Liver (tissue), 9 donors: ENCODE results near the gene ZNF438. TPM values are rescaled to one million over a fixed set of nuclear protein-coding genes. Genes with fewer than 3 reads are reported as not detected.

ENCODE experiments used
- DNase-seq: peaks from one replicate; pipeline ENCODE4 v3.0.0-alpha.2; 2017; ENCODE audit warnings: low spot score
- H3K27ac ChIP-seq, 2 donors: one replicate each; pipeline ENCODE4 v1.7.0; 2013; ENCODE audit warnings: inconsistent platforms in 2 of 2, low read length in 2 of 2, control low read depth in 1 of 2, low read depth in 1 of 2, mild to moderate bottlenecking in 1 of 2
- H3K27me3 ChIP-seq, 4 donors: one replicate each; pipeline versions ENCODE4 v1.6.1 to v1.7.0; 2013; ENCODE audit warnings: low read length in 3 of 4, inconsistent platforms in 1 of 4, mild to moderate bottlenecking in 1 of 4, moderate library complexity in 1 of 4; ENCODE audit not compliant: control insufficient read depth in 4 of 4, insufficient read depth in 4 of 4
- H3K36me3 ChIP-seq, 4 donors: one replicate each; pipeline versions ENCODE4 v1.6.1 to v1.7.0; 2013; ENCODE audit warnings: low read length in 3 of 4, mild to moderate bottlenecking in 3 of 4, low read depth in 1 of 4, moderate library complexity in 1 of 4; ENCODE audit not compliant: control insufficient read depth in 4 of 4, insufficient read depth in 3 of 4
- H3K4me1 ChIP-seq, 4 donors: one replicate each; pipeline versions ENCODE4 v1.6.1 to v1.7.0; 2013; ENCODE audit warnings: low read length in 3 of 4, mild to moderate bottlenecking in 3 of 4, moderate library complexity in 1 of 4; ENCODE audit not compliant: control insufficient read depth in 4 of 4, insufficient read depth in 4 of 4
- H3K4me3 ChIP-seq, 3 donors: one replicate each; pipeline versions ENCODE4 v1.6.1 to v1.7.0; 2013; ENCODE audit warnings: low read length in 3 of 3, control low read depth in 1 of 3, low read depth in 1 of 3, mild to moderate bottlenecking in 1 of 3
- H3K9ac ChIP-seq, 2 donors: one replicate each; pipeline ENCODE4 v1.7.0; 2013; ENCODE audit warnings: low read length in 2 of 2, mild to moderate bottlenecking in 2 of 2, moderate library complexity in 2 of 2, control low read depth in 1 of 2, low read depth in 1 of 2
- H3K9me3 ChIP-seq, 4 donors: one replicate each; pipeline versions ENCODE4 v1.6.1 to v1.7.0; 2013; ENCODE audit warnings: low read length in 3 of 4; ENCODE audit not compliant: control insufficient read depth in 4 of 4
- CTCF ChIP-seq: fragments of 150-350 bp; IDR thresholded peaks from 2 replicates; pipeline ENCODE4 v1.5.1; 2017; ENCODE audit warnings: improper control_type of control experiment, low read depth, low read length; ENCODE audit not compliant: missing input control
- EGR1 ChIP-seq, 2 donors: IDR thresholded peaks; 2 replicates each; pipeline ENCODE4 v1.6.1; 2016 to 2018; ENCODE audit warnings: antibody characterized with exemption in 2 of 2, low read depth in 2 of 2
- FOXA1 ChIP-seq: IDR thresholded peaks from 2 replicates; pipeline ENCODE4 v1.6.1; 2016; ENCODE audit warnings: antibody characterized with exemption
- FOXA2 ChIP-seq: IDR thresholded peaks from 2 replicates; pipeline ENCODE4 v1.6.1; 2016; ENCODE audit warnings: antibody characterized with exemption
- GABPA ChIP-seq, 2 donors: IDR thresholded peaks in 1 of 2; conservative IDR thresholded peaks in 1 of 2; 2 replicates each; pipeline ENCODE4 v1.6.1; 2016; ENCODE audit warnings: antibody characterized with exemption in 2 of 2, mild to moderate bottlenecking in 1 of 2, moderate library complexity in 1 of 2
- HNF4A ChIP-seq, 2 donors: conservative IDR thresholded peaks; 2 replicates each; pipeline ENCODE4 v1.6.1; 2016; ENCODE audit warnings: antibody characterized with exemption in 2 of 2, mild to moderate bottlenecking in 2 of 2
- HNF4G ChIP-seq: IDR thresholded peaks from 2 replicates; pipeline ENCODE4 v1.6.1; 2016; ENCODE audit warnings: antibody characterized with exemption
- JUND ChIP-seq, 2 donors: IDR thresholded peaks; 2 replicates each; pipeline ENCODE4 v1.6.1; 2016; ENCODE audit warnings: antibody characterized with exemption in 2 of 2
- MAX ChIP-seq: IDR thresholded peaks from 2 replicates; pipeline ENCODE4 v1.6.1; 2016; ENCODE audit warnings: antibody characterized with exemption
- NR2F2 ChIP-seq: IDR thresholded peaks from 2 replicates; pipeline ENCODE4 v1.6.1; 2016; ENCODE audit warnings: antibody characterized with exemption
- RAD21 ChIP-seq, 2 donors: IDR thresholded peaks; 2 replicates each; pipeline ENCODE4 v1.6.1; 2016; ENCODE audit warnings: antibody characterized with exemption in 2 of 2, mild to moderate bottlenecking in 2 of 2
- REST ChIP-seq: IDR thresholded peaks from 2 replicates; pipeline ENCODE4 v1.6.1; 2016; ENCODE audit warnings: antibody characterized with exemption, mild to moderate bottlenecking
- RXRA ChIP-seq, 2 donors: IDR thresholded peaks; 2 replicates each; pipeline ENCODE4 v1.6.1; 2017 to 2018; ENCODE audit warnings: antibody characterized with exemption in 2 of 2, mild to moderate bottlenecking in 1 of 2
- SP1 ChIP-seq: IDR thresholded peaks from 2 replicates; pipeline ENCODE4 v1.6.1; 2018; ENCODE audit warnings: antibody characterized with exemption, mild to moderate bottlenecking
- TAF1 ChIP-seq: conservative IDR thresholded peaks from 2 replicates; pipeline ENCODE4 v1.6.1; 2016; ENCODE audit warnings: antibody characterized with exemption, mild to moderate bottlenecking
- YY1 ChIP-seq: IDR thresholded peaks from 2 replicates; pipeline ENCODE4 v1.6.1; 2016; ENCODE audit warnings: antibody characterized with exemption, mild to moderate bottlenecking
- ZBTB33 ChIP-seq: IDR thresholded peaks from 2 replicates; pipeline ENCODE4 v1.6.1; 2016; ENCODE audit warnings: antibody characterized with exemption
- WGBS: extraction: QIAGEN DNeasy Blood & Tissue Kit; methylation state at CpG from one replicate; pipeline ENCODE4 v1.1.7; 2013; 5-methylcytosine and 5-hydroxymethylcytosine counted together
- polyA plus RNA-seq, 2 donors: library from polyadenylated mRNA; stranded (reverse) in 1 of 2; unstranded in 1 of 2; fragments of 200-250 nt in 1 of 2; fragments of >200 nt in 1 of 2; fragmentation: Nextera tagmentation in 1 of 2; extraction: Ambion mirVana in 1 of 2; gene quantifications; one replicate each; pipeline versions ENCODE4 v1.2.1 to v1.2.3, GENCODE V29; 2013 to 2015
- total RNA-seq, 2 donors: library from RNA; depleted of rRNA; stranded (reverse); fragments of >200 nt; gene quantifications; one replicate each; pipeline ENCODE4 v1.2.3, GENCODE V29; 2014
- donor health status: healthy.
- donor health status: healthy.
- donor health status: healthy.
- donor health status: healthy.
- donor health status: healthy.

The ZNF438 gene
- total and polyA plus RNA-seq, 4 donors = 1.9 to 2.9 (median 2.2) TPM

GRCh38 chr10:30974773-30975415 lies 56.8 kb downstream of the ZNF438 start:
- no peak for DNase-seq
- Histone ChIP-seq H3K4me3 (no peak overlapping the region), H3K9me3 (no peaks in the 10 kb centered on the region), H3K27me3 (no peaks in the 10 kb centered on the region), H3K9ac (no peak overlapping the region), H3K27ac (no peak overlapping the region), H3K4me1 (no peaks in the 10 kb centered on the region), H3K36me3 (no peaks in the 10 kb centered on the region)
- WGBS = 92% methylated on average over 1 of the region's 1 CpG
- TF ChIP-seq YY1 = no peak
- no peak for TF ChIP-seq SP1
- TF ChIP-seq RAD21 (IDR thresholded peaks at IDR 0.05) = no peak
- TF ChIP-seq FOXA2 = no peak
- no peak for TF ChIP-seq HNF4G
- TF ChIP-seq JUND (IDR thresholded peaks at IDR 0.05) = no peak
- no peak for TF ChIP-seq FOXA1
- TF ChIP-seq REST = no peak
- TF ChIP-seq ZBTB33 = no peak
- no peak for TF ChIP-seq CTCF
- TF ChIP-seq HNF4A (conservative IDR thresholded peaks at IDR 0.05) = no peak
- TF ChIP-seq RXRA (IDR thresholded peaks at IDR 0.05) = no peak
- TF ChIP-seq NR2F2 = no peak

GRCh38 chr10:30974355-30974754 lies 57.3 kb downstream of the ZNF438 start:
- H3K27me3 ChIP-seq = no peaks in the 10 kb centered on the region
- no peak for TF ChIP-seq EGR1 (IDR thresholded peaks at IDR 0.05; ENCODE audit: low read depth in 2 of 2)
- no peak for TF ChIP-seq HNF4G
- TF ChIP-seq NR2F2 = no peak
- no peak for TF ChIP-seq CTCF
- TF ChIP-seq SP1 = no peak
- TF ChIP-seq ZBTB33 = no peak
- no peak for TF ChIP-seq TAF1
- no peak for TF ChIP-seq MAX
- TF ChIP-seq GABPA (IDR thresholded peaks at IDR 0.05 in 1 of 2, conservative IDR thresholded peaks at IDR 0.05 in 1 of 2) = no peak
- no peak for TF ChIP-seq HNF4A (conservative IDR thresholded peaks at IDR 0.05)
- no peak for TF ChIP-seq JUND (IDR thresholded peaks at IDR 0.05)
- H3K9ac ChIP-seq = no peak overlapping the region
- H3K4me1 ChIP-seq = no peaks in the 10 kb centered on the region
- H3K27ac ChIP-seq = no peak overlapping the region
- WGBS = 95% methylated on average over 5 of the region's 5 CpGs
- H3K4me3 ChIP-seq = no peak overlapping the region
- H3K36me3 ChIP-seq = no peaks in the 10 kb centered on the region
- no peak for DNase-seq
- H3K9me3 ChIP-seq = no peaks in the 10 kb centered on the region
